ENCODE measurements around the gene CGB1. TPM values are rescaled to one million over a fixed set of nuclear protein-coding genes. Genes with fewer than 3 reads are reported as not detected.

Gene CGB1
- polyA plus RNA-seq, 2 of the 4 experiments (the other 2 are of a cell fraction), result 0.13 TPM; not detected in 1

GRCh38 chr19:48989701-48990291, 46.9 kb downstream of the CGB1 start (continued):
- TF ChIP-seq KDM5A (IDR thresholded peaks at IDR 0.05) (no peak), SREBF2 (IDR thresholded peaks at IDR 0.05) (no peak), FOSL2 (IDR thresholded peaks at IDR 0.05) (no peak), FOSL2 (CRISPR knock-in tag; IDR thresholded peaks at IDR 0.05) (no peak)

- WGBS (ENCODE audit: missing lambda C conversion rate), result 93% methylated on average over 9 of the region's 9 CpGs
- DNase-seq (ENCODE audit: low read depth in 1 of 2, low spot score in 1 of 2), result no peak
- TF ChIP-seq HOXA7 (CRISPR knock-in tag; IDR thresholded peaks at IDR 0.05) (no peak), ESRRA (IDR thresholded peaks at IDR 0.05; ENCODE audit: borderline replicate concordance, low read length) (no peak), SMC3 (IDR thresholded peaks at IDR 0.05) (no peak), CBX2 (IDR thresholded peaks at IDR 0.05; ENCODE audit: borderline replicate concordance, low read depth) (no peak), CTCF (IDR thresholded peaks at IDR 0.05) (no peak), ZC3H11A (IDR thresholded peaks at IDR 0.05) (no peak)
- H3K4me2 ChIP-seq, result no peak overlapping the region
- ATAC-seq, result no peak
- ChIA-PET CTCF (interaction anchor here (0.6 to 14.7 kb wide), 5 partner anchors 9 to 291 kb away, joined by 3 to 408 read pairs (median 4); partner anchors contain the start of gene LHB), POLR2A (no interaction called here)
- H3K9me3 ChIP-seq, result no peaks in the 10 kb centered on the region
- no peak overlapping the region for H3K4me3 ChIP-seq
- FAIRE-seq, result no peak
- peaks cover 9% of the 10 kb centered on the region for H3K4me1 ChIP-seq
- no peak overlapping the region for H3K27ac ChIP-seq
Observed at GRCh38 chr19:48988860-48989259, 47.8 kb downstream of the CGB1 start.

GRCh38 chr19:48988286-48988685, 48.4 kb downstream of the CGB1 start:
- ATAC-seq (no peak), FAIRE-seq (no peak), DNase-seq (ENCODE audit: low read depth in 1 of 2, low spot score in 1 of 2) (no peak)
- CTCF ChIA-PET, result interaction anchor here (13.4 to 14.7 kb wide), 2 partner anchors 10 to 22 kb away, joined by 360 to 408 read pairs; partner anchors contain the start of gene LHB
- no peaks in the 10 kb centered on the region for H3K9me3 ChIP-seq
- no peak overlapping the region for H3K27ac ChIP-seq
- no peak for TF ChIP-seq RAD21 (conservative IDR thresholded peaks at IDR 0.05 in 1 of 2, IDR thresholded peaks at IDR 0.05 in 1 of 2)
- TF ChIP-seq PBX3 (IDR thresholded peaks at IDR 0.05), result no peak
- no peak for TF ChIP-seq MAZ (IDR thresholded peaks at IDR 0.05; ENCODE audit: borderline replicate concordance, low read depth, low read length)
- 96% methylated on average over 7 of the region's 7 CpGs for WGBS (ENCODE audit: missing lambda C conversion rate)
- H3K4me3 ChIP-seq, result no peak overlapping the region
- peaks cover 9% of the 10 kb centered on the region for H3K4me1 ChIP-seq
- POLR2A ChIA-PET, result no interaction called here
- H3K4me2 ChIP-seq, result no peak overlapping the region

GRCh38 chr19:48987323-48987722, 49.4 kb downstream of the CGB1 start:
- no peak for FAIRE-seq
- WGBS (ENCODE audit: missing lambda C conversion rate), result 84% methylated on average over 7 of the region's 7 CpGs
- H3K4me3 ChIP-seq, result no peak overlapping the region
- CTCF ChIA-PET, result interaction anchor here (0.7 to 19.0 kb wide), 11 partner anchors 8 to 200 kb away, joined by 3 to 360 read pairs (median 3); partner anchors contain the start of genes GYS1 and RUVBL2
- no peak for TF ChIP-seq RCOR1 (IDR thresholded peaks at IDR 0.05; ENCODE audit: low read depth, low read length)
- TF ChIP-seq PHF8 (IDR thresholded peaks at IDR 0.05; ENCODE audit: borderline replicate concordance, low read depth), result no peak
- no peak for TF ChIP-seq KDM1A (IDR thresholded peaks at IDR 0.05; ENCODE audit: low read depth)
- no peak for TF ChIP-seq SMC3 (IDR thresholded peaks at IDR 0.05)
- no peak for TF ChIP-seq HDAC2 (IDR thresholded peaks at IDR 0.05)
- no peak for TF ChIP-seq JUNB (IDR thresholded peaks at IDR 0.05)
- TF ChIP-seq POLR2A (IDR thresholded peaks at IDR 0.05; ENCODE audit: low read length), result no peak
- TF ChIP-seq NR3C1 (IDR thresholded peaks at IDR 0.05), result no peak
- TF ChIP-seq TP53 (CRISPR knock-in tag; IDR thresholded peaks at IDR 0.05), result no peak
- TF ChIP-seq EHMT2 (IDR thresholded peaks at IDR 0.05; ENCODE audit: low read depth), result no peak
- TF ChIP-seq CEBPB (IDR thresholded peaks at IDR 0.05), result no peak
- TF ChIP-seq JUN (IDR thresholded peaks at IDR 0.05), result no peak
- no peak for TF ChIP-seq HMGXB4 (CRISPR knock-in tag; IDR thresholded peaks at IDR 0.05; ENCODE audit: borderline replicate concordance)
- TF ChIP-seq ZFP36 (IDR thresholded peaks at IDR 0.05; ENCODE audit: borderline replicate concordance, partially characterized antibody), result no peak
- no peak for TF ChIP-seq CBX2 (IDR thresholded peaks at IDR 0.05; ENCODE audit: borderline replicate concordance, low read depth)
- no peak for TF ChIP-seq E2F6 (IDR thresholded peaks at IDR 0.05; ENCODE audit: borderline replicate concordance, low read depth)
- TF ChIP-seq MYC (IDR thresholded peaks at IDR 0.05; ENCODE audit: borderline replicate concordance, low read length), result no peak
- TF ChIP-seq FOXS1 (CRISPR knock-in tag; IDR thresholded peaks at IDR 0.05), result no peak
- no peak for TF ChIP-seq MAFK (IDR thresholded peaks at IDR 0.05; ENCODE audit: partially characterized antibody)
- peaks cover 9% of the 10 kb centered on the region for H3K4me1 ChIP-seq
- no peak for DNase-seq (ENCODE audit: low read depth in 1 of 2, low spot score in 1 of 2)
- POLR2A ChIA-PET, result interaction anchor here (1.0 kb wide), 1 partner anchor 115 kb away, joined by 3 read pairs; the partner anchor contains the start of gene PPP1R15A
- no peak overlapping the region for H3K27ac ChIP-seq
- peak; percentile 7 to 10; a peak in 1 of 6 replicates for ATAC-seq
- H3K4me2 ChIP-seq, result no peak overlapping the region
- no peaks in the 10 kb centered on the region for H3K9me3 ChIP-seq
